B cell (primary cell): ENCODE results near the gene GSG1. TPM values are rescaled to one million over a fixed set of nuclear protein-coding genes. Genes with fewer than 3 reads are reported as not detected.

Experiments
- ATAC-seq: fragments of 200-7000 bp; cut with Tn5 transposase; one replicate; pipeline ENCODE4 v1.10.0; 2021; ENCODE audit warnings: low read depth, mild to moderate bottlenecking, moderate number of reproducible peaks, moderate library complexity
- CTCF ChIA-PET: fragments of 350-600 bp; sonication (Branson Sonifier 250); formaldehyde crosslinking; loops from one replicate; lab custom pipeline; 2021; ENCODE audit warnings: antibody characterized with exemption, inconsistent platforms; lab: Charles Lee
- POLR2A ChIA-PET: fragments of 350-600 bp; sonication (Branson Sonifier 250); formaldehyde crosslinking; loops from one replicate; lab custom pipeline; 2021; ENCODE audit warnings: antibody characterized with exemption; lab: Charles Lee
- DNase-seq: peaks from one replicate; pipeline ENCODE4 v3.0.0; 2013
- H2AFZ ChIP-seq: 2 replicates; pipeline ENCODE4 v1.6.1; 2012; ENCODE audit warnings: mild to moderate bottlenecking, low read depth, low read length; ENCODE audit not compliant: insufficient read depth, poor library complexity, severe bottlenecking
- H3K27ac ChIP-seq, 2 donors: 1 replicate in 1 of 2; 2 replicates in 1 of 2; pipeline ENCODE4 v1.5.1; 2012 to 2013; ENCODE audit warnings: low read length in 2 of 2, mild to moderate bottlenecking in 2 of 2, moderate library complexity in 1 of 2
- H3K27me3 ChIP-seq, 4 experiments: fragments of 200-600 bp in 1 of 4; sonication (generic) in 1 of 4; replicated peaks in 1 of 4; 1 replicate in 2 of 4; 2 replicates in 2 of 4; pipeline versions ENCODE4 v1.6.1 to v1.7.0; 2013 to 2016; ENCODE audit warnings: low read length in 3 of 4, mild to moderate bottlenecking in 2 of 4, mixed read lengths in 1 of 4, moderate library complexity in 1 of 4; ENCODE audit not compliant: insufficient read depth in 4 of 4, control insufficient read depth in 3 of 4; ENCODE audit errors: control extremely low read depth in 1 of 4
- H3K36me3 ChIP-seq, 2 experiments: replicated peaks in 1 of 2; 1 replicate in 1 of 2; 2 replicates in 1 of 2; pipeline versions ENCODE4 v1.6.1 to v1.7.1; 2013; ENCODE audit warnings: low read length in 1 of 2; ENCODE audit not compliant: insufficient read depth in 2 of 2, control insufficient read depth in 1 of 2; ENCODE audit errors: control extremely low read depth in 1 of 2, extremely low read depth in 1 of 2
- H3K4me1 ChIP-seq, 2 donors: fragments of 200-600 bp in 1 of 2; sonication (generic) in 1 of 2; 1 replicate in 1 of 2; 2 replicates in 1 of 2; pipeline versions ENCODE4 v1.5.1 to v1.6.1; 2013 to 2017; ENCODE audit warnings: low read length in 2 of 2; ENCODE audit not compliant: control insufficient read depth in 2 of 2, insufficient read depth in 2 of 2
- H3K4me2 ChIP-seq: replicated peaks from 2 replicates; pipeline ENCODE3; 2012; ENCODE audit warnings: mild to moderate bottlenecking, low read depth, low read length; ENCODE audit not compliant: poor library complexity, severe bottlenecking
- H3K4me3 ChIP-seq, 5 experiments: fragments of 200-600 bp in 1 of 5; sonication (generic) in 1 of 5; 1 replicate in 3 of 5; 2 replicates in 2 of 5; pipeline versions ENCODE4 v1.5.1 to v1.7.0; 2011 to 2016; ENCODE audit warnings: low read length in 4 of 5, mild to moderate bottlenecking in 4 of 5, low read depth in 2 of 5, control low read depth in 1 of 5, moderate library complexity in 1 of 5; ENCODE audit not compliant: insufficient read depth in 1 of 5; ENCODE audit errors: control extremely low read depth in 1 of 5, extremely low read depth in 1 of 5
- H3K79me2 ChIP-seq: fragments of 200-600 bp; sonication (generic); one replicate; pipeline ENCODE4 v1.6.0; 2016; ENCODE audit warnings: low read length; ENCODE audit not compliant: control insufficient read depth, insufficient read depth
- H3K9ac ChIP-seq: fragments of 200-600 bp; sonication (generic); 2 replicates; pipeline ENCODE4 v1.6.1; 2017; ENCODE audit warnings: mild to moderate bottlenecking, low read length, moderate library complexity
- H3K9me3 ChIP-seq, 3 donors: one replicate each; pipeline versions ENCODE4 v1.6.1 to v1.7.1; 2013; ENCODE audit warnings: low read length in 2 of 3; ENCODE audit not compliant: control insufficient read depth in 2 of 3, insufficient read depth in 1 of 3; ENCODE audit errors: control extremely low read depth in 1 of 3
- H4K20me1 ChIP-seq: 2 replicates; pipeline ENCODE4 v1.6.0; 2012; ENCODE audit warnings: mild to moderate bottlenecking, low read length; ENCODE audit not compliant: insufficient read depth, control insufficient read depth, poor library complexity, severe bottlenecking
- H3K27ac Mint-ChIP-seq: one replicate; pipeline ENCODE4 v1.8.0; 2021; ENCODE audit warnings: mixed read lengths
- H3K27me3 Mint-ChIP-seq: one replicate; pipeline ENCODE4 v1.8.0; 2021; ENCODE audit warnings: mixed read lengths
- H3K4me1 Mint-ChIP-seq: one replicate; pipeline ENCODE4 v1.8.0; 2021; ENCODE audit warnings: mixed read lengths
- H3K4me3 Mint-ChIP-seq: one replicate; pipeline ENCODE4 v1.8.0; 2021; ENCODE audit warnings: mixed read lengths
- H3K9me3 Mint-ChIP-seq: one replicate; pipeline ENCODE4 v1.8.0; 2022; ENCODE audit warnings: mixed read lengths; ENCODE audit not compliant: insufficient read depth
- EZH2 ChIP-seq: IDR thresholded peaks from 2 replicates; pipeline ENCODE4 v1.6.1; 2012; ENCODE audit warnings: borderline replicate concordance, low read depth, mild to moderate bottlenecking, moderate library complexity, low read length; ENCODE audit not compliant: insufficient read depth, poor library complexity, severe bottlenecking
- WGBS: methylation state at CpG from one replicate; pipeline ENCODE4 v1.1.5; 2013; ENCODE audit warnings: missing lambda C conversion rate; ENCODE audit not compliant: insufficient coverage; 5-methylcytosine and 5-hydroxymethylcytosine counted together
- intact Hi-C: fragments of 100-400 bp; cut with micrococcal nuclease; formaldehyde crosslinking; loops from one replicate; pipeline ENCODE4 v1.10.0; 2022
- polyA plus RNA-seq: library from polyadenylated mRNA; depleted of rRNA; stranded (reverse); fragments of >200 nt; gene quantifications from 2 replicates; pipeline ENCODE4 v1.2.3, GENCODE V29; 2012
- total RNA-seq, 2 donors: library from RNA; stranded (reverse); fragments of 120-200 nt in 1 of 2; gene quantifications; 1 replicate in 1 of 2; 2 replicates in 1 of 2; pipeline versions ENCODE4 v1.2.3 to v1.2.4, GENCODE V29; 2013 to 2022
- TF ChIP-seq, protein P1 (sequence below): fragments of 200-600 bp; IDR thresholded peaks from one replicate; pipeline ENCODE4 v1.8.0; 2022; ENCODE audit warnings: antibody characterized with exemption, mild to moderate bottlenecking

Gene GSG1
- total and polyA plus RNA-seq, 2 donors (not counting 1 experiment from before 2014, with no cell fraction given): not detected

DNA sequence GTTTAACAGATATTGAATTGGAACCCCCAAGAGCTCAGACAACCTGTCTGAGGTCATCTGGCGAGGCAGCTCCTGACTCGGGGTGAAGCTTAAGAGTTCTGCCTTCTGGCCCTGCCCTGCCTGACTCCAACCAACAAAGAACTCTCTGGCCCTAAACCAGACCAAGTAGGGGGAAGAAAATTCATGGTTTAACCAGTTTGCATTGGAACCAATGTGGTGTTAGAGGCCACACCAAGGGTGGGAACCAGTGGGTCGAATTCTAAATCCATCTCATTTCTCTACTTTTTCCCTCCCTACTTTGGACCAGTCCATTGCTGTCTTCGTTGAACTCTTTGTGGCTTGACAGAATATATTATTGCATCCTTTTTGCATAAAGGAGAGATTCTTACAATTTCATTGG, 30.4 kb upstream of the GSG1 start:
- H3K27ac Mint-ChIP-seq: no peak overlapping the region
- ChIA-PET CTCF (no interaction called here), POLR2A (no interaction called here)
- intact Hi-C loops: no loop called here
- Histone ChIP-seq H3K4me2 (no peak overlapping the region), H3K27ac (no peak overlapping the region), H3K9me3 (no peaks in the 10 kb centered on the region), H3K36me3 (no peaks in the 10 kb centered on the region), H3K27me3 (no peaks in the 10 kb centered on the region), H4K20me1 (no peaks in the 10 kb centered on the region), H2AFZ (no peak overlapping the region), H3K4me1 (no peaks in the 10 kb centered on the region), H3K4me3 (no peak overlapping the region), H3K79me2 (no peaks in the 10 kb centered on the region), H3K9ac (no peak overlapping the region)
- ATAC-seq (no peak), DNase-seq (no peak)
- no peak overlapping the region for H3K4me3 Mint-ChIP-seq
- no peaks in the 10 kb centered on the region for H3K9me3 Mint-ChIP-seq
- TF ChIP-seq, protein P1, sequence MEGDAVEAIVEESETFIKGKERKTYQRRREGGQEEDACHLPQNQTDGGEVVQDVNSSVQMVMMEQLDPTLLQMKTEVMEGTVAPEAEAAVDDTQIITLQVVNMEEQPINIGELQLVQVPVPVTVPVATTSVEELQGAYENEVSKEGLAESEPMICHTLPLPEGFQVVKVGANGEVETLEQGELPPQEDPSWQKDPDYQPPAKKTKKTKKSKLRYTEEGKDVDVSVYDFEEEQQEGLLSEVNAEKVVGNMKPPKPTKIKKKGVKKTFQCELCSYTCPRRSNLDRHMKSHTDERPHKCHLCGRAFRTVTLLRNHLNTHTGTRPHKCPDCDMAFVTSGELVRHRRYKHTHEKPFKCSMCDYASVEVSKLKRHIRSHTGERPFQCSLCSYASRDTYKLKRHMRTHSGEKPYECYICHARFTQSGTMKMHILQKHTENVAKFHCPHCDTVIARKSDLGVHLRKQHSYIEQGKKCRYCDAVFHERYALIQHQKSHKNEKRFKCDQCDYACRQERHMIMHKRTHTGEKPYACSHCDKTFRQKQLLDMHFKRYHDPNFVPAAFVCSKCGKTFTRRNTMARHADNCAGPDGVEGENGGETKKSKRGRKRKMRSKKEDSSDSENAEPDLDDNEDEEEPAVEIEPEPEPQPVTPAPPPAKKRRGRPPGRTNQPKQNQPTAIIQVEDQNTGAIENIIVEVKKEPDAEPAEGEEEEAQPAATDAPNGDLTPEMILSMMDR: no peak
- no peak for TF ChIP-seq EZH2
- 100% methylated on average over 2 of the region's 4 CpGs for WGBS
- no peaks in the 10 kb centered on the region for H3K4me1 Mint-ChIP-seq
- H3K27me3 Mint-ChIP-seq: peaks cover 25% of the 10 kb centered on the region

- ATAC-seq (no peak), DNase-seq (no peak)
- Histone ChIP-seq H4K20me1 (no peaks in the 10 kb centered on the region), H2AFZ (no peak overlapping the region), H3K4me1 (no peaks in the 10 kb centered on the region), H3K36me3 (no peaks in the 10 kb centered on the region), H3K9me3 (no peaks in the 10 kb centered on the region), H3K79me2 (no peaks in the 10 kb centered on the region), H3K27ac (no peak overlapping the region), H3K27me3 (no peaks in the 10 kb centered on the region), H3K4me2 (no peak overlapping the region), H3K9ac (no peak overlapping the region), H3K4me3 (no peak overlapping the region)
- TF ChIP-seq, protein P1: no peak
- TF ChIP-seq EZH2: no peak
- intact Hi-C loops: no loop called here
- WGBS: no CpG with 5 or more reads among the region's 3 CpGs
- Mint-ChIP-seq H3K4me1 (no peaks in the 10 kb centered on the region), H3K4me3 (no peak overlapping the region), H3K27ac (no peak overlapping the region), H3K9me3 (no peaks in the 10 kb centered on the region), H3K27me3 (peaks cover 30% of the 10 kb centered on the region)
- POLR2A ChIA-PET: no interaction called here
- CTCF ChIA-PET: no interaction called here
Observed at GRCh38 chr12:13130981-13131380, 27.5 kb upstream of the GSG1 start.
